RPMI7951 (cell line): ENCODE results near the gene P2RY8. TPM values are rescaled to one million over a fixed set of nuclear protein-coding genes. Genes with fewer than 3 reads are reported as not detected.
"Not testable (repeated sequence)": the region's sequence is repeated elsewhere in the genome, so short reads cannot be mapped to it uniquely, and the experiment has no call there.

Experiments used
- DNase-seq: peaks from one replicate; pipeline ENCODE4 v3.0.0-alpha.2; 2012; ENCODE audit warnings: low read depth
- total RNA-seq: library from RNA; depleted of rRNA; stranded (reverse); fragments of >200 nt; shearing (Covaris generic); gene quantifications from 2 replicates; pipeline ENCODE4 v1.2.3, GENCODE V29; 2014; rRNA removed

Gene P2RY8
- 0.20 TPM in 1 of 2 replicates, not detected in the other for total RNA-seq

DNA sequence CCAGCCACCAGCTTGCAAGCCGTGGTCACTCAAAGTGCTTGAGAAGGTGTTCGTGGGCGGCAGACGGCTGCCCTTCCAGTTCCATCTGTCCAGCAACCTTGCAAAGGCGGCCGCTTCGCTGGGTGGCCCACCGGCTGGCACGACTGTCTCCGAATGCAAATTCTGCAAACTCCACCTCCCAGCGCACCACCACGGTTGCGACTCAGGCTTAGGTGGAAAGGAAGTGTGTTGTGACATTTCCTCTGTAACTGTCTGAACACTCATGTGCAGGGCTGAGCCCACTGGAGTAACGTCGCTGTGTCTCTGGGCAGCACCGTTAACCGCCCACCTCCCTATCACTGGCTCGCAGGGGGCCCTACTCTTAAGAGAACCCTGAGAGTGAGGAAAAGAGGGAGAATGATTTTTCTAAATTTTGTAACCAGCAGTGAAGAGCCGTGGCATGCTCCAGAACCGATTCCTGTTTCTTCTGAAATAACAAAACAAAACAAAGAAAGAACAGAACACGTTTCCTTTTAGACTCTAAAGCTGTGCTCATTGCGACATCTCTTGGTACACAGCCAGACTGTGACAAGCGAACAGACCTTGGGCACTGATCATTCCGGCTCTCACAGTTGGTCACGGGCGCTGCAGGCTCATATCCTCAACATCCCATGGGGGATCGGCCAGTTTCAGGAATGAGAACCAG, at the start of gene P2RY8:
Gene P2RY8, minus strand, starts transcription at position 155 of the 685 bp plus-strand sequence. CDS start 70,627 bp downstream, outside the sequence.
- peak; percentile 79 for DNase-seq

DNA sequence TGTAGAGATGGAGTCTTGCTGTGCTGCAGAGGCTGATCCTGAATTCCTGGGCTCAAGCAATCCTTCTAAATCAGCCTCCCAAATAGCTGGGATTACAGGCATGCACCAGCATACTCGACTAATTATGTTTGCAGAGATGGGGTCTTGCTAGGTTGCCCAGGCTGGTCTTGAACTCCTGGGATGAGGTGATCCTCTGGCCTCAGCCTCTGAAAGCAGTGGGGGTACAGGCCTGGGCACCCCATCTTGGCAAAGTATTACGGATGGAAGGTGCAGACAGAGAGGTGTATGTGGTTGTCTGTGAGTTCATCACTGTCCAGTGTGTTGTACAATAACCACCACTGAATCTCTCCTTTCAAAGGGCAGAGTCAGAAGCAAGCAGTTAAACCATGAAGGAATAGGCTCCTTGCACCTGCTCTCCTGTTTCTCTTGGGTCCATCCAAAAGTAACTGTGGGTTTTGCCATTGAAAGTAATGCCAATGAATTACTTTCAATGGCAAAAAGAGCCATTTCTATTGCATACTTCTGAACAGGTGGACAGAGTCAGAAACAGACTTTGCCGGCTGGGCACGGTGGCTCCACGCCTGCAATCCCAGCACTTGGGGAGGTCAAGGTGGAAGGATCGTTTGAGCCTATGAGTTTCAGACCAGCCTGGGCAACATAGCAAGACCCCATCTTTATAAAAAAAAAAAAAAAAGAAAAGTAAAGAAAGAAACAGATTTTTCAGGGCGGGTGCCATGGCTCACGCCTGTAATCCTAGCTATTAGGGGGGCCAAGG, 47.4 kb upstream of the P2RY8 start:
- no peak for DNase-seq

- peak; percentile 92 for DNase-seq
Observed at GRCh38 chrX:1582686-1583437, 45.9 kb upstream of the P2RY8 start.

- DNase-seq, result peak; percentile 66
Observed at GRCh38 chrX:1581132-1581531, 44.1 kb upstream of the P2RY8 start.

DNA sequence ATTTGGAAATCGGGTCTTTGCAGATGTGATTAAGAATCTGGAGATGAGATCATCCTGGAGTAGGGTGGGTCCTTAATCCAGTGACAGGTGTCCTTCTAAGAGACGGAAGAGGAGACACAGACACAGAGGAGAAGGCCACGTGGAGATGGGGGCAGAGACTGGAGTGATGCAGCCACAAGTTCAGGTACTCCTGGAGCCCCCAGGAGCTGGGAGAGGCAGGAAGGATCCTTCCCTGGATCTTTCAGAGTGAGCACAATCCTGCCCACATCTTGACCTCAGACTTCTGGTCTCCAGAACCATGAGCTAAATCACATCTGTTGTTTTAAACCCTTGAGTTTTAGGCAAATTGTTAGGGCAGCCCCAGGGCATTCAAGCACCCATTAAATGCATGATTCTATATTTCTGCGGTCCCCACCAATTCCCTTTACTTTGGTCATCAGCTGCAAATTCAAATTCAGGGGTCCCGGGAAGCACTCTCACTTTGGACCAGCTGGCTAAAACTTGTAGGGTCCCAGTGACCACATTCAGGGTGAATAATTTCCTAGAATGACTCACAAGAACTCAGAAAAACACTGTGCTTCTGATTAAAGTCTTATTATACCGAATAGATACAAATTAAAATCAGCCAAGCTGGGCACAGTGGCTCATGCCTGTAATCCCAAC, 41.7 kb upstream of the P2RY8 start:
- DNase-seq, result peak; percentile 77

GRCh38 chrX:1577845-1578244, 40.9 kb upstream of the P2RY8 start:
- no peak for DNase-seq

DNA sequence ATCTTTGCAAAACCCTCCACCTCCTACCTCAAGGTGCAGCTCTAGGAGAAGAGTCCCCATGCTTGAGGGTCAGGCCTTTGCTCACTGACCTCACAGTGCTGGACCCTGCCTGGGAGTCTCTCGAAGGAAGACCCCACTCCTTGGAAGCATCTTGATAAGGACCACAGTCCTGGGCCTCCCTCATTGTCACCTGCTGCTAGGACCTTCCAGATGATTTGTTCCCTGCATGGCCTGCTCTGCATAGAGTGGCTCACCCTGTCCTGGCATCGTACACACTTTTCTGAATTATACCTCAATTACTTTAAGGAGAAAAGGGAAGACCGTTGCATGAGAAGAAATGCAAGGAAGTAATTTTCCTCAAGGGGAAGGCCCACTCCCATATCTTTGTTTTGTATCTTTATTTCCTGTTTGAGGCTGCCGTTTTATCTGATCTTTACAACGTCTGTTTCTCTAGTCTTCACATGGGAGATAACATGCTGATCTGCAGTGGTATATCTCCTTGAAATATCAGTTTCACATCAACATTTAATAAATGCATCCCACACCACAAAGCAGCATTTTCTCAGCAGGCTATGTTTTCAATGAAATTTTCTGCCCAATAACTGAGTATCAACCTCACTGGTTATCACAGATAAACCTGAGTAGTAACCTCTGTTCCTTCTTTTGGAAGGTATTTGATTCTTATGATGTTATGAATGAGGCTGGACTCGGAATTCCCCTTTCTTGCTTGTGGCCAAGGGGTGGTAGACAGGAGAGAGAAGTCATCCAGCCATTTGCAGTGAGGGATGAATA, 39.4 kb upstream of the P2RY8 start:
- no peak for DNase-seq

DNA sequence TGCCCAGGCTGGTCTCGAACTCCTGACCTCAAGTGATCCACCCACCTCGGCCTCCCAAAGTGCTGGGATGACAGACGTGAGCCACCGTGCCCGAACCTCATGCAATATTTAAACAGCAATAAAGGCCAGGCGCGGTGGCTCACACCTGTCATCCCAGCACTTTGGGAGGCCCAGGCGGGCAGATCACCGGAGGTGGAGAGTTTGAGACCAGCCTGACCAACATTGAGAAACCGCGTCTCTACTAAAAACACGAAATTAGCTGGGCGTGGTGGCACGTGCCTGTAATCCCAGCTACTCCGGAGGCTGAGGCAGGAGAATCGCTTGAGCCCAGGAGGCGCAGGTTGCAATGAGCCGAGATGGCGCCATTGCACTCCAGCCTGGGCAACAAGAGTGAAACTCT, 37.2 kb upstream of the P2RY8 start:
- not testable (repeated sequence) for DNase-seq

GRCh38 chrX:1564750-1565683, 28.0 kb upstream of the P2RY8 start:
- no peak for DNase-seq

GRCh38 chrX:1564077-1564476, 27.1 kb upstream of the P2RY8 start:
- DNase-seq, result not testable (repeated sequence)

GRCh38 chrX:1561164-1561563, 24.2 kb upstream of the P2RY8 start:
- DNase-seq, result no peak

DNA sequence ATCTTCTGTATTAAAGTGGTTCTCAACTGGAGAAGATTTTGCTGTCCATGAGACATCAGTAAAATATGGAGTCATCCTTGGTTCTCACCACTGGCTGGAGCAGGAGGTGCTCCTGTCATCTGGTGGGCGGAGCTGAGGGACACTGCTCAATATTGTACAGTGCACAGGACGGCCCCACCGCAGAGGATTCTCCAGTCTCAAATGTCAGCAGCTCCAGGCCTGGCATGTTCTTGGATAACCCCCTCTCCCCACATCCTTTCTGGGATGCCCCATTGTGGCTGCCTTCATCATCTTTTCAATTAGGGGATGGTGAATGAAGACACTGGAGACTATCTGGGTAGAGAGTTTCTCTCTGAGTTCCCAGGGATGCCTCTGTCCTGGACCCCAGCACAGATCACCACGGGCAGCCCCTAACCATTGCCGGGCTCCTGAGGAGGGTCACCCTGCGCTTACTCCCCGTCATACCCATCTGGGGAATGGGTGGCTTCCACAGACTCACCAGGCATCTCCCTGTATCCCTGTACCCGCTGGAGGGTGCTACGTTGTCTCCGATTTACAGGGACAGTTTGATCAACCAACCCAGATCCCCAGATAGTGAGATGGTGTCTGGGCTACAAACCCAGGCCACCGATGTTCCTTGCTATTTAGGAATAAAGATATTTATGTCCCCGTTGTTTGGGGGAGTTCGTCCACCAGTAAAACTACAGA, 21.9 kb upstream of the P2RY8 start:
- DNase-seq, result no peak

DNA sequence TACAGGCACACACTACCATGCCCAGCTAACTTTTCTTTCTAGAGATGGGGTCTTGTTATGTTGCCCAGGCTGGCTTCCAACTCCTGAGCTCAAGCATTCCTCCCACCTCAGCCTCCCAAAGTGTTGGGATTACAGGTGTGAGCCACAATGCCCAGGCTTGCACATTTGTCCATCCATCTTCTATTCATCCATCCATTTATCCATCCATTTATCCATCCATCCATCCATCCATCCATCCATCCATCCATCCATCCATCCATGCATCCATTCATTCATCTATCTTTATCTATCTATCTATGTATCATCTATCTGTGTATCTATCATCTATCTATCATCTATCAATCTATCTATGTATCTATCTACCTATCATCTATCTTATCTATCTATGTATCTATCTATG, 20.5 kb upstream of the P2RY8 start:
- DNase-seq, result not testable (repeated sequence)

- DNase-seq, result no peak
Observed at GRCh38 chrX:1555370-1555769, 18.4 kb upstream of the P2RY8 start.

- no peak for DNase-seq
Observed at GRCh38 chrX:1554469-1555210, 17.7 kb upstream of the P2RY8 start.

GRCh38 chrX:1551959-1552546, 15.1 kb upstream of the P2RY8 start:
- no peak for DNase-seq

- DNase-seq, result no peak
Observed at GRCh38 chrX:1546691-1547251, 9.8 kb upstream of the P2RY8 start.
